NOMO-1 treated with DMSO at 0.1 percent for 48 hours (cell line): ENCODE data around the gene NFATC2IP.
"Not testable (repeated sequence)": the region's sequence is repeated elsewhere in the genome, so short reads cannot be mapped to it uniquely, and the experiment has no call there.

Experiments
- DNase-seq: peaks from one replicate; lab custom pipeline; 2025; ENCODE audit not compliant: unreplicated experiment; lab: John Stamatoyannopoulos, UW

Gene NFATC2IP

DNA sequence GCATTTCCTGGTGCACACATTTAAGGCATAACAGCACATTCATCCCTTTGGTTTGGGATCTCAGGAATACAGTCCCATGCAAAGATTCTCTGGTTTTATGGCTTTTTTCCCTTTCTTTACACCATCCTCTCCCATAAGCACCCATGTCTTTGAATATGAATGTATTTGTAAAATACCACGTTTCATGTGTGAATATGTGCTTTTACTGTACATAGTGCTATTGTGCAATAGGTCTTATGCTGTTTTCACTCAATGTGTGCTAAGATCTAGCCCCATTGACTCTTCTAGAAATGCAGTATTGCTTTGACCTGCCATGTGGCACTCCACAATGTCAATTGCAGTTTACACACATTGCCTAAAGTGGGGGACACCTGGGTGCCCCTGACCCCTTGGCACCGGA, 13.8 kb downstream of the NFATC2IP start:
- DNase-seq: no peak

GRCh38 chr16:28967156-28967555, 16.4 kb downstream of the NFATC2IP start:
- DNase-seq: no peak

- not testable (repeated sequence) for DNase-seq
Measured at GRCh38 chr16:28969696-28970095, 19.0 kb downstream of the NFATC2IP start.

DNA sequence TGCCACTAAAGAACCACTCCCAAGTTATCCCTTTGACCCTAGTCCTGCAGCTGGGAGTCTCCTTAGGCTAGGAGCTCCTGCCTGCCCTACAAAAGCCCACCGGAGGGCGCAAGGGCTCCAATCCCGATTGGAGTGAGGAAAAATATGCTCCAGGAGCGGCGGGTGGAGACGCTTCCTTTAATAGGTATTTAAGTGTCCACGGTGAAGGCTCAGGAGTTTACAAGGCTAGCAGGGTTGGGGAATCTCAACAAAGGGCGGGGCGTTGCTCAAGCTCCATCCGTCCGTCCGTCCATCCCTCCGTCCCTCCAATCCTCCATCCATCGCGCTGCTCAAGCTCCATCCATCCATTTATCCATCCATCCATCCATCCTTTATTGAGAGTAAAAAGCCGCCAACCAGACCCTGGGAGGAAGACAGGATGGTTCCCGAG, 23.3 kb downstream of the NFATC2IP start:
- DNase-seq: no peak

GRCh38 chr16:28974437-28975157, 23.9 kb downstream of the NFATC2IP start, which contains the start of gene SPNS1:
Gene SPNS1, plus strand, starts transcription at chr16:28974778. Its CDS starts 374 bp downstream, at chr16:28975152.
- peak; percentile 95 for DNase-seq

DNA sequence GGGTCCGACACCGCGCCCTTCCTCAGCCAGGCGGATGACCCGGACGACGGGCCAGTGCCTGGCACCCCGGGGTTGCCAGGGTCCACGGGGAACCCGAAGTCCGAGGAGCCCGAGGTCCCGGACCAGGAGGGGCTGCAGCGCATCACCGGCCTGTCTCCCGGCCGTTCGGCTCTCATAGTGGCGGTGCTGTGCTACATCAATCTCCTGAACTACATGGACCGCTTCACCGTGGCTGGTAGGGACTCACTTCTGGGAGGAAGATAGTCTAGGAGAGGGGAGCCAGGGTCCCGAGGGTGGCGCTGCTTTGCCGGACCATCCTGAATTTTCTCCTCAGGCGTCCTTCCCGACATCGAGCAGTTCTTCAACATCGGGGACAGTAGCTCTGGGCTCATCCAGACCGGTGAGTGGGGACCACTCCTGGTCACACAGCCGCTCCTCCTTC, 24.4 kb downstream of the NFATC2IP start:
- no peak for DNase-seq

DNA sequence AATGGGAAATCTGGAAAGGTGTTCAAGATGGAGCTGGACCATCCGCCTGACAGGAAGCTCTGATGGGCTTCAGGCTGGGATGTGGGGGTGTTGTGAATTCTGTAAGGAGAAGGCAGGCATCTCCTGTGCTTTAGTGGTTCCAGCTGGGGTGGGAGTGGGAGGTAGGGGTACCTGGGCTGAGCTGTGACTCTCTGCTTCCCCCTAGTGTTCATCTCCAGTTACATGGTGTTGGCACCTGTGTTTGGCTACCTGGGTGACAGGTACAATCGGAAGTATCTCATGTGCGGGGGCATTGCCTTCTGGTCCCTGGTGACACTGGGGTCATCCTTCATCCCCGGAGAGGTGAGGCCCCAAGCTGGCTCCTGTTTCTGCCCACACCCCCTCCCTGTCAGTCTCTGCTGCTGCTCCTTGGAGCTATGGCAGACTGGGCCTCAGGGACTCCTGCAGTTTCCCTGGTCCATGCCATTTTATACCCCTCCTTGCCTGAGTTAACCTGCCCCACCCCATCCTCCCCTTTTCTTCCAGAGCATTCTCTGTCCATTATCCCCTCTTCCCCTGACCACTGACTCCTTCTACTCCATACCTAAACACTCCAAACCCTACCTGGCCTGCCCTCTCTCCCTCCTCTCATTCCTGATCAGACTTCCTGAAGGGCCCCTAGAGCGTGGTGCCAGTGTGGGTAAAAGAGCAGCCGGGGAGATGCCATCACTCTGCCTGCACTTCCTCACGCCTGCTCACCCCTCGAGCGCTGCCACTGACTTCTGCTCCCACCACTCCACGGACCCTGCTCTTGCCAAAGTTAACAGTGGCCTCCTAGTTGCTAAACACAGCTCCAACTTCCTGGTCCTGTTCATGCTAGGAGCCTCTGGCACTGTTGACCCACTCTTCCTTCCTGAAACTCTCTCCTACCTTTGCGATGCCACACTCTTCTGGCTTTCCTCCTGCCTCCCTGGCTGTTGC, 27.2 kb downstream of the NFATC2IP start:
- no peak for DNase-seq

GRCh38 chr16:28980330-28980729, 29.6 kb downstream of the NFATC2IP start:
- not testable (repeated sequence) for DNase-seq

- no peak for DNase-seq
Measured at GRCh38 chr16:28980929-28981328, 30.2 kb downstream of the NFATC2IP start.

- peak; percentile 23 for DNase-seq
Measured at GRCh38 chr16:28981517-28981916, 30.8 kb downstream of the NFATC2IP start.

DNA sequence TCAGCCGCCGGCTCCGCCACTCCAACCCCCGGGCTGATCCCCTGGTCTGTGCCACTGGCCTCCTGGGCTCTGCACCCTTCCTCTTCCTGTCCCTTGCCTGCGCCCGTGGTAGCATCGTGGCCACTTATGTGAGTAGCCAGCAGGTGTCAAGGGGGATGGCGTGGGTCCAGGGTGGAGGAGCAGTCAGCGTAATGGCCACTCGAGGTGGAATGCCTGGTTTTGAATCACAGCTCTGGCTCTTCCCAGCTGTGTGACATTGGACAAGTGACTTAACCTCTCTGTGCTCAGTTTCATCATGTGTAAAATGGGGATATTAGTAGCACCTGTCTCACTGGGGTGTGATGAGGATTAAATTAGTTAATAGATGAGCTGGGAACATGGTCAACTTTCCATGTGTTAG, 31.7 kb downstream of the NFATC2IP start:
- no peak for DNase-seq

- no peak for DNase-seq
Measured at GRCh38 chr16:28982949-28983348, 32.2 kb downstream of the NFATC2IP start.

- peak; percentile 83 for DNase-seq
Measured at GRCh38 chr16:28983644-28984043, 32.9 kb downstream of the NFATC2IP start.

- DNase-seq: no peak
Measured at GRCh38 chr16:28984091-28984490, 33.4 kb downstream of the NFATC2IP start.

DNA sequence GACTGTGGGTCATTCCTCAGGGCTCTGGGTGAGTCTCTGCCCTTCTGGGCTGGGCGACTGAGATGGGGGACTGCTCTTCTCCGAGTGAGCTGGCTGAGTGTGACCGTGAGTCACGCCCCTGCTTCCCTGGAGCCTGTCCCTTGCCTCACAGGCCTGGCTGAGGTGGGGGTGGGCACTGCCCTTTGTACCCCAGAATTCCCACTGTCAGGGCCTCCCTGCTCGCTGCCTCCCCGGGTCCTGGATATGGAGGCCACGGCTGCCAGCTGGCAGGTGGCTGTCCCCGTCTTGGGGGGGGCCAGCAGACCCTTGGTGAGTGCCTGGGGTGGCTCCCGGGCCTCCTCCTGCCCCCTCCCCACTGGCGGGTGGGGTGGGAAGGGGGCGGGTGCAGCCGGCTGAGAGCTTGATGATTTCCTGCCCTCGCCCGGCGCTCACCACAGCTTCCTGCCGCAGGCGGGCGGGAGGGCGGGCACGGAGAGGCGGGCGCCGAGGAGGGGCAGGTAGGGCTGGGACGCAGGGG, 33.9 kb downstream of the NFATC2IP start, which contains the start of gene LAT:
Gene LAT (plus strand): TSS at position 434 of the 517 bp plus-strand sequence. CDS start 366 bp downstream, outside the sequence.
- DNase-seq: peak; percentile 76

- DNase-seq: no peak
Measured at GRCh38 chr16:28985211-28986041, 34.7 kb downstream of the NFATC2IP start.

DNA sequence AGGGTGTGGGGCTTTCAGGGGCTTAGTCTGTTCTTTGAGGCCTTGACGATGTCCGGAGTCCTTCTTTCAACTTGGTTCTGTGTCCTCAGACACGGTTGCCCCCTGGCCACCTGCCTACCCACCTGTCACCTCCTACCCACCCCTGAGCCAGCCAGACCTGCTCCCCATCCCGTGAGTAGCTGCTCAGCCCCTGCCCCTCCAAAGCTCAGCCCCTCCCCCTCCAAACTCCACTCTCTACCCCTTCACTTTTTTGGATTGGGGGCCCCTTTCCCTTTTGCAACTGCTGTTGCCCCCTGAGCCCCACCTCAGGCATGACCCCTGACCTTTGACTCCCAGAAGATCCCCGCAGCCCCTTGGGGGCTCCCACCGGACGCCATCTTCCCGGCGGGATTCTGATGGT, 35.3 kb downstream of the NFATC2IP start:
- no peak for DNase-seq

- no peak for DNase-seq
Measured at GRCh38 chr16:28986492-28986891, 35.8 kb downstream of the NFATC2IP start.

- no peak for DNase-seq
Measured at GRCh38 chr16:28987170-28987853, 36.6 kb downstream of the NFATC2IP start.

GRCh38 chr16:28989363-28989762, 38.6 kb downstream of the NFATC2IP start:
- DNase-seq: no peak
